Parathyroid adenoma (tissue), 2 donors: ENCODE measurements around the gene ARMC8.
A peak's percentile ranks its signal among the peaks of the same experiment; 100 is the strongest.

ENCODE experiments used
- H2AFZ ChIP-seq: fragments of 300-600 bp; sonication (generic); one replicate; pipeline ENCODE4 v1.7.0; 2017; ENCODE audit warnings: antibody characterized with exemption, mild to moderate bottlenecking
- H3K27ac ChIP-seq: fragments of 300-600 bp; sonication (generic); one replicate; pipeline ENCODE4 v1.7.0; 2017
- H3K27me3 ChIP-seq: fragments of 300-600 bp; sonication (generic); one replicate; pipeline ENCODE4 v1.7.0; 2017; ENCODE audit warnings: low read length; ENCODE audit not compliant: control insufficient read depth, insufficient read depth
- H3K36me3 ChIP-seq: fragments of 300-600 bp; sonication (generic); one replicate; pipeline ENCODE4 v1.7.0; 2017; ENCODE audit warnings: low read length; ENCODE audit not compliant: control insufficient read depth, insufficient read depth
- H3K4me1 ChIP-seq: fragments of 300-600 bp; sonication (generic); one replicate; pipeline ENCODE4 v1.7.0; 2017; ENCODE audit warnings: control low read depth
- H3K4me2 ChIP-seq: fragments of 300-600 bp; sonication (generic); one replicate; pipeline ENCODE4 v1.7.0; 2017; ENCODE audit warnings: low read length
- H3K4me3 ChIP-seq: fragments of 300-600 bp; sonication (generic); one replicate; pipeline ENCODE4 v1.7.0; 2017; ENCODE audit warnings: low read depth, low read length
- H3K79me2 ChIP-seq: fragments of 300-600 bp; sonication (generic); one replicate; pipeline ENCODE4 v1.7.0; 2017; ENCODE audit warnings: control low read depth
- H3K9ac ChIP-seq: fragments of 300-600 bp; sonication (generic); one replicate; pipeline ENCODE4 v1.7.0; 2017; ENCODE audit warnings: mild to moderate bottlenecking
- H3K9me3 ChIP-seq: fragments of 300-600 bp; sonication (generic); one replicate; pipeline ENCODE4 v1.7.0; 2017; ENCODE audit warnings: low read length; ENCODE audit not compliant: control insufficient read depth
- CTCF ChIP-seq: fragments of 300-600 bp; sonication (generic); IDR thresholded peaks from one replicate; pipeline ENCODE4 v1.7.0; 2017; ENCODE audit warnings: antibody characterized with exemption, mild to moderate bottlenecking
- donor health status: primary hyperparathyroidism.

Gene ARMC8

GRCh38 chr3:138332472-138333073 lies 145.5 kb downstream of the ARMC8 start:
- Histone ChIP-seq H3K36me3 (no peaks in the 10 kb centered on the region), H3K27me3 (no peaks in the 10 kb centered on the region), H2AFZ (peak overlapping the region; percentile 35), H3K4me2 (no peak overlapping the region), H3K4me3 (no peak overlapping the region), H3K27ac (no peak overlapping the region), H3K4me1 (peaks cover 2% of the 10 kb centered on the region), H3K9me3 (no peaks in the 10 kb centered on the region), H3K9ac (no peak overlapping the region), H3K79me2 (no peaks in the 10 kb centered on the region)
- TF ChIP-seq CTCF, result peak; percentile 61

- Histone ChIP-seq H3K27me3 (no peaks in the 10 kb centered on the region), H3K79me2 (no peaks in the 10 kb centered on the region)
These were observed 147.5 kb downstream of the ARMC8 start for GRCh38 chr3:138334608-138335007.

GRCh38 chr3:138336454-138336999 lies 149.4 kb downstream of the ARMC8 start:
- Histone ChIP-seq H3K79me2 (no peaks in the 10 kb centered on the region), H3K9ac (no peak overlapping the region), H3K36me3 (no peaks in the 10 kb centered on the region), H3K4me1 (peaks cover 12% of the 10 kb centered on the region), H3K27me3 (no peaks in the 10 kb centered on the region), H2AFZ (no peak overlapping the region), H3K9me3 (no peaks in the 10 kb centered on the region), H3K27ac (no peak overlapping the region), H3K4me2 (no peak overlapping the region), H3K4me3 (no peak overlapping the region)
- TF ChIP-seq CTCF, result no peak

More at GRCh38 chr3:138334608-138335007, 147.5 kb downstream of the ARMC8 start:
- Histone ChIP-seq H3K27ac (no peak overlapping the region), H3K36me3 (no peaks in the 10 kb centered on the region), H2AFZ (no peak overlapping the region), H3K4me1 (peaks cover 12% of the 10 kb centered on the region), H3K9ac (no peak overlapping the region), H3K9me3 (no peaks in the 10 kb centered on the region), H3K4me3 (no peak overlapping the region), H3K4me2 (no peak overlapping the region)
- TF ChIP-seq CTCF, result no peak

- Histone ChIP-seq H3K4me1 (peaks cover 12% of the 10 kb centered on the region), H3K27me3 (no peaks in the 10 kb centered on the region), H3K4me3 (no peak overlapping the region), H3K4me2 (no peak overlapping the region), H3K27ac (no peak overlapping the region), H3K9me3 (no peaks in the 10 kb centered on the region), H3K9ac (no peak overlapping the region), H3K79me2 (no peaks in the 10 kb centered on the region), H3K36me3 (no peaks in the 10 kb centered on the region), H2AFZ (peak overlapping the region; percentile 3)
- no peak for TF ChIP-seq CTCF
These were observed 151.1 kb downstream of the ARMC8 start for GRCh38 chr3:138338244-138338643.

GRCh38 chr3:138338811-138339210 lies 151.7 kb downstream of the ARMC8 start:
- Histone ChIP-seq H3K36me3 (no peaks in the 10 kb centered on the region), H2AFZ (no peak overlapping the region), H3K4me3 (no peak overlapping the region), H3K79me2 (no peaks in the 10 kb centered on the region), H3K4me1 (peaks cover 12% of the 10 kb centered on the region), H3K9me3 (no peaks in the 10 kb centered on the region), H3K27ac (no peak overlapping the region), H3K27me3 (no peaks in the 10 kb centered on the region), H3K4me2 (no peak overlapping the region), H3K9ac (no peak overlapping the region)
- TF ChIP-seq CTCF, result no peak
